Measurements from ENCODE around the gene ARPC2. TPM values are rescaled to one million over a fixed set of nuclear protein-coding genes. Genes with fewer than 3 reads are reported as not detected.

The ARPC2 gene
- total and polyA plus RNA-seq, 10 of the 15 experiments (the other 5 are each of a cell fraction or from before 2014, with no cell fraction given), result 440 to 980 (median 709) TPM

DNA sequence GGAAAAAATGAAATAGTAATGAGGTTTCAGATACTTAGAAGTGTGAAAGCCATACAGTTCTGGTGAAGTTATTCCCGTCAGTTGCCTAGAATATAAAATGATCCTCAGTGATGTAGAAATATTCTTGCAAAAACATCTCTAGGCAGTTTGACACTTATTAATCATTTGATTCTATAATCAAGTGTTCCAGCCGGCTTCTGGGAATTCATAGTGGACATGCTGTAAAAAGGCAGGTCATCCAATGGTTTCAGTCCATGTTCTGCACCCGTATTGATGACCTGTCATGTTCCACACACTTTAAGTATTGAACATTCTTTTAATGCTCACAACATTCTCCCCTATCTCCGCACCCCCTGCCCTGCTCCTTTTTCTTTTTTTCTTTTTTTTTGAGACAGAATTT is 19.8 kb downstream of the ARPC2 start:
- no peak for FAIRE-seq
- CTCF ChIA-PET, result interaction anchor here (0.9 kb wide), 1 partner anchor 17 kb away, joined by 4 read pairs; no protein-coding TSS in a partner anchor
- BruUV-seq (replicated peaks), result TSS peak; percentile 38

More for the DNA sequence above, 19.8 kb downstream of the ARPC2 start:
- Histone ChIP-seq H3K27me3 (replicated peaks in 1 of 2; ENCODE audit: control insufficient read depth in 2 of 2, insufficient read depth in 2 of 2, low read length in 1 of 2) (no peaks in the 10 kb centered on the region), H2AFZ (ENCODE audit: control insufficient read depth, low read depth, low read length) (no peak overlapping the region), H3K9ac (ENCODE audit: control insufficient read depth, insufficient read depth, low read length) (no peak overlapping the region), H3K36me3 (ENCODE audit: control insufficient read depth in 2 of 2, insufficient read depth in 2 of 2, low read length in 1 of 2) (peaks cover 28 to 52% of the 10 kb centered on the region in 2 experiments), H4K20me1 (ENCODE audit: control insufficient read depth, insufficient read depth) (peaks cover 3% of the 10 kb centered on the region), H3K4me1 (ENCODE audit: control insufficient read depth, insufficient read depth, low read length) (no peaks in the 10 kb centered on the region), H3K79me2 (ENCODE audit: control insufficient read depth, insufficient read depth, low read length) (peaks cover 1% of the 10 kb centered on the region), H3K4me3 (no peak overlapping the region), H3K27ac (ENCODE audit: control insufficient read depth, insufficient read depth) (no peak overlapping the region), H3K9me3 (replicated peaks; ENCODE audit: control insufficient read depth, insufficient read depth, low read length) (no peaks in the 10 kb centered on the region), H3K4me2 (ENCODE audit: control insufficient read depth, insufficient read depth) (no peak overlapping the region)
- SMC1A ChIA-PET (ENCODE audit: uncharacterized antibody, unreplicated experiment), result interaction anchor here (1.4 kb wide), 1 partner anchor 10 kb away, joined by 3 read pairs; no protein-coding TSS in a partner anchor
- TF ChIP-seq, protein P1, sequence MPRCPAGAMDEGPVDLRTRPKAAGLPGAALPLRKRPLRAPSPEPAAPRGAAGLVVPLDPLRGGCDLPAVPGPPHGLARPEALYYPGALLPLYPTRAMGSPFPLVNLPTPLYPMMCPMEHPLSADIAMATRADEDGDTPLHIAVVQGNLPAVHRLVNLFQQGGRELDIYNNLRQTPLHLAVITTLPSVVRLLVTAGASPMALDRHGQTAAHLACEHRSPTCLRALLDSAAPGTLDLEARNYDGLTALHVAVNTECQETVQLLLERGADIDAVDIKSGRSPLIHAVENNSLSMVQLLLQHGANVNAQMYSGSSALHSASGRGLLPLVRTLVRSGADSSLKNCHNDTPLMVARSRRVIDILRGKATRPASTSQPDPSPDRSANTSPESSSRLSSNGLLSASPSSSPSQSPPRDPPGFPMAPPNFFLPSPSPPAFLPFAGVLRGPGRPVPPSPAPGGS (IDR thresholded peaks at IDR 0.05; ENCODE audit: borderline replicate concordance, insufficient read depth, low read depth, low read length, poor library complexity, severe bottlenecking), result no peak
- TF ChIP-seq E2F4 (IDR thresholded peaks at IDR 0.05; ENCODE audit: low read depth, low read length) (no peak), POLR2AphosphoS5 (IDR thresholded peaks at IDR 0.05; ENCODE audit: low read length) (peak; percentile 65; the same call in 1 of the 2 replicates)
- TF ChIP-seq, protein P2, sequence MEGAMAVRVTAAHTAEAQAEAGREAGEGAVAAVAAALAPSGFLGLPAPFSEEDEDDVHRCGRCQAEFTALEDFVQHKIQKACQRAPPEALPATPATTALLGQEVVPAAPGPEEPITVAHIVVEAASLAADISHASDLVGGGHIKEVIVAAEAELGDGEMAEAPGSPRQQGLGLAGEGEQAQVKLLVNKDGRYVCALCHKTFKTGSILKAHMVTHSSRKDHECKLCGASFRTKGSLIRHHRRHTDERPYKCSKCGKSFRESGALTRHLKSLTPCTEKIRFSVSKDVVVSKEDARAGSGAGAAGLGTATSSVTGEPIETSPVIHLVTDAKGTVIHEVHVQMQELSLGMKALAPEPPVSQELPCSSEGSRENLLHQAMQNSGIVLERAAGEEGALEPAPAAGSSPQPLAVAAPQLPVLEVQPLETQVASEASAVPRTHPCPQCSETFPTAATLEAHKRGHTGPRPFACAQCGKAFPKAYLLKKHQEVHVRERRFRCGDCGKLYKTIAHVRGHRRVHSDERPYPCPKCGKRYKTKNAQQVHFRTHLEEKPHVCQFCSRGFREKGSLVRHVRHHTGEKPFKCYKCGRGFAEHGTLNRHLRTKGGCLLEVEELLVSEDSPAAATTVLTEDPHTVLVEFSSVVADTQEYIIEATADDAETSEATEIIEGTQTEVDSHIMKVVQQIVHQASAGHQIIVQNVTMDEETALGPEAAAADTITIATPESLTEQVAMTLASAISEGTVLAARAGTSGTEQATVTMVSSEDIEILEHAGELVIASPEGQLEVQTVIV (IDR thresholded peaks at IDR 0.05; ENCODE audit: borderline replicate concordance, partially characterized antibody), result no peak
- 91% methylated on average over 4 of the region's 4 CpGs for WGBS (ENCODE audit: insufficient coverage, insufficient replicate concordance, low lambda C conversion rate, missing lambda C conversion rate)
- no peak for DNase-seq (ENCODE audit: low read depth, low spot score)
- in situ Hi-C loops (cut with MboI), result no loop called here
- POLR2A ChIA-PET, result interaction anchor here (1.5 kb wide), 1 partner anchor 17 kb away, joined by 5 read pairs; no protein-coding TSS in a partner anchor
- intact Hi-C loops (cut with micrococcal nuclease; ENCODE audit: unreplicated experiment), result no loop called here
- ATAC-seq, result no peak
- RAD21 ChIA-PET (ENCODE audit: unreplicated experiment), result no interaction called here

Data from GM12878 (cell line).